Keratinocyte (primary cell): Measurements from ENCODE around the gene PGLYRP1.

Source experiments
- EZH2 ChIP-seq: IDR thresholded peaks from one replicate; pipeline ENCODE4 v1.6.1; 2012; ENCODE audit warnings: inconsistent platforms, mild to moderate bottlenecking, low read length, moderate library complexity
- TF ChIP-seq, protein P1 (sequence below), 3 experiments: IDR thresholded peaks in 1 of 3; conservative IDR thresholded peaks in 1 of 3; optimal IDR thresholded peaks in 1 of 3; 2 replicates in 2 of 3; 3 replicates in 1 of 3; pipeline versions ENCODE3 to v1.5.1; 2011; ENCODE audit warnings: low read length in 3 of 3, mild to moderate bottlenecking in 3 of 3, moderate library complexity in 2 of 3, control low read depth in 1 of 3, inconsistent platforms in 1 of 3; ENCODE audit not compliant: insufficient read depth in 2 of 3; ENCODE audit errors: extremely low read depth in 1 of 3

DNA sequence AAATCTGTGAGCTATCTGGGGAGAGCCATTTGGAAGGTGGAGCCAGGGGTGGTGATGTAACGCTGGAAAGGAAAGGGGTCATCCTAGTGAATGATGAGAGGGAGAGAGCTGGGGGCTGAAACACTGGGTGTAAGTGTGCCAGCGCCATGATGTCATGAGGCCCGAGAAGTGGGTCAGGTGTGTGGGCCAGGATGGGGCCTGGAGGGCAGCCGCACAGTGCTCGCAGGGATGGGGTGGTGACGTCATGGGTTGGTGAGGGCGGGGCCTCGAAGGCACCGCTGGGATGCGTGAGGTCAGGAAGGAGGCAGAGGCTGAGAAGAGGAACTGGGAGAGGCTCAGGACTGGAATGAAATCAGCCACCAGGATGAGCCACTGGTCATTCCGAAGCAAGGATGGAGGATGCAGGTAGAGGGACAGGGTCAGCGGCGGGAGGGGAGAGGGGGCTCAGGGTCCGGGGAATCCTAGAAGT is 23.2 kb downstream of the PGLYRP1 start:
- TF ChIP-seq EZH2 = no peak
- TF ChIP-seq, protein P1, sequence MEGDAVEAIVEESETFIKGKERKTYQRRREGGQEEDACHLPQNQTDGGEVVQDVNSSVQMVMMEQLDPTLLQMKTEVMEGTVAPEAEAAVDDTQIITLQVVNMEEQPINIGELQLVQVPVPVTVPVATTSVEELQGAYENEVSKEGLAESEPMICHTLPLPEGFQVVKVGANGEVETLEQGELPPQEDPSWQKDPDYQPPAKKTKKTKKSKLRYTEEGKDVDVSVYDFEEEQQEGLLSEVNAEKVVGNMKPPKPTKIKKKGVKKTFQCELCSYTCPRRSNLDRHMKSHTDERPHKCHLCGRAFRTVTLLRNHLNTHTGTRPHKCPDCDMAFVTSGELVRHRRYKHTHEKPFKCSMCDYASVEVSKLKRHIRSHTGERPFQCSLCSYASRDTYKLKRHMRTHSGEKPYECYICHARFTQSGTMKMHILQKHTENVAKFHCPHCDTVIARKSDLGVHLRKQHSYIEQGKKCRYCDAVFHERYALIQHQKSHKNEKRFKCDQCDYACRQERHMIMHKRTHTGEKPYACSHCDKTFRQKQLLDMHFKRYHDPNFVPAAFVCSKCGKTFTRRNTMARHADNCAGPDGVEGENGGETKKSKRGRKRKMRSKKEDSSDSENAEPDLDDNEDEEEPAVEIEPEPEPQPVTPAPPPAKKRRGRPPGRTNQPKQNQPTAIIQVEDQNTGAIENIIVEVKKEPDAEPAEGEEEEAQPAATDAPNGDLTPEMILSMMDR (optimal IDR thresholded peaks at IDR 0.05 in 1 of 3, IDR thresholded peaks at IDR 0.05 in 1 of 3, conservative IDR thresholded peaks at IDR 0.05 in 1 of 3; ENCODE audit: extremely low read depth in 1 of 3, insufficient read depth in 2 of 3, low read length in 3 of 3) = no peak
